BJ (cell line): ENCODE measurements around the gene CD1D. TPM values are rescaled to one million over a fixed set of nuclear protein-coding genes. Genes with fewer than 3 reads are reported as not detected.

Source experiments
- CTCF ChIA-PET: fragments of 350-600 bp; formaldehyde crosslinking; extraction: SDS; loops from one replicate; lab custom pipeline; 2021; ENCODE audit warnings: antibody characterized with exemption, inconsistent platforms; lab: Yijun Ruan, JAX
- POLR2A ChIA-PET: fragments of 300-600 bp; sonication (Branson Sonifier 250); formaldehyde crosslinking; extraction: SDS; loops from one replicate; lab custom pipeline; 2021; ENCODE audit warnings: antibody characterized with exemption; lab: Charles Lee
- DNase-seq: peaks from one replicate; pipeline ENCODE4 v3.0.0-alpha.2; 2011; ENCODE audit warnings: low read depth
- H3K27me3 ChIP-seq: 2 replicates; pipeline ENCODE4 v1.6.0; 2011; ENCODE audit warnings: low read length; ENCODE audit not compliant: control insufficient read depth, insufficient read depth
- H3K36me3 ChIP-seq: 2 replicates; pipeline ENCODE4 v1.5.1; 2011; ENCODE audit warnings: low read length; ENCODE audit not compliant: control insufficient read depth, insufficient read depth
- H3K4me3 ChIP-seq: 2 replicates; pipeline ENCODE4 v1.5.1; 2011; ENCODE audit warnings: low read depth, mild to moderate bottlenecking, control low read depth, low read length
- polyA plus RNA-seq: library from polyadenylated mRNA; depleted of rRNA; stranded (reverse); fragments of >200 nt; gene quantifications from 2 replicates; pipeline ENCODE4 v1.2.3, GENCODE V29; 2011
- TF ChIP-seq, protein P1 (sequence below): IDR thresholded peaks from 2 replicates; pipeline ENCODE4 v1.5.1; 2011; ENCODE audit warnings: low read depth, mild to moderate bottlenecking, control low read depth, inconsistent platforms, low read length, moderate library complexity; ENCODE audit not compliant: insufficient read depth

The CD1D gene
- polyA plus RNA-seq, 1 experiment: 0.12 TPM

- no peaks in the 10 kb centered on the region for H3K27me3 ChIP-seq
- DNase-seq: no peak
- POLR2A ChIA-PET: no interaction called here
- TF ChIP-seq, protein P1, sequence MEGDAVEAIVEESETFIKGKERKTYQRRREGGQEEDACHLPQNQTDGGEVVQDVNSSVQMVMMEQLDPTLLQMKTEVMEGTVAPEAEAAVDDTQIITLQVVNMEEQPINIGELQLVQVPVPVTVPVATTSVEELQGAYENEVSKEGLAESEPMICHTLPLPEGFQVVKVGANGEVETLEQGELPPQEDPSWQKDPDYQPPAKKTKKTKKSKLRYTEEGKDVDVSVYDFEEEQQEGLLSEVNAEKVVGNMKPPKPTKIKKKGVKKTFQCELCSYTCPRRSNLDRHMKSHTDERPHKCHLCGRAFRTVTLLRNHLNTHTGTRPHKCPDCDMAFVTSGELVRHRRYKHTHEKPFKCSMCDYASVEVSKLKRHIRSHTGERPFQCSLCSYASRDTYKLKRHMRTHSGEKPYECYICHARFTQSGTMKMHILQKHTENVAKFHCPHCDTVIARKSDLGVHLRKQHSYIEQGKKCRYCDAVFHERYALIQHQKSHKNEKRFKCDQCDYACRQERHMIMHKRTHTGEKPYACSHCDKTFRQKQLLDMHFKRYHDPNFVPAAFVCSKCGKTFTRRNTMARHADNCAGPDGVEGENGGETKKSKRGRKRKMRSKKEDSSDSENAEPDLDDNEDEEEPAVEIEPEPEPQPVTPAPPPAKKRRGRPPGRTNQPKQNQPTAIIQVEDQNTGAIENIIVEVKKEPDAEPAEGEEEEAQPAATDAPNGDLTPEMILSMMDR: no peak
- no peaks in the 10 kb centered on the region for H3K36me3 ChIP-seq
- no peak overlapping the region for H3K4me3 ChIP-seq
- CTCF ChIA-PET: interaction anchor here (1.2 kb wide), 1 partner anchor 183 kb away, joined by 3 read pairs; no protein-coding TSS in a partner anchor
Measured at GRCh38 chr1:158146739-158147138, 34.0 kb upstream of the CD1D start.

DNA sequence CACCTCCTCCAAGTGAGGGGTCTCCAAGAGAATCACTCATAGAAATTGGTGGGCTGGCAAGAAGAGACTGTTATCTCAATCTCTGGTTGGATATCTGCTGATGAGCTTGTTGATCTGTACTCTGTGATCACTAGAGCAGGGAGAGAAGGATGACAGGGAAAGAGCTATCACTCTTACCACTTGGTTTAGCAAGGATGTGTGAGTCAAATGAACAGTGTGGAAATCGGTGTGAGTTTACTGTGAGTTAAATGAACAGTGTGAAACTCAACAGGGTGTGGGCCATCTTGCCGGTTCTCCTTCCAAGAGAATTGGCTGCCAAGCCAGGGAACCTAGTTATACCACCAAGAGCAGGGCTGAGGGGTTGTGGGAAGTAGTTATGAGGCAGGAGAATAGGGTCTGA is 33.3 kb upstream of the CD1D start:
- CTCF ChIA-PET: interaction anchor here (1.2 kb wide), 1 partner anchor 183 kb away, joined by 3 read pairs; no protein-coding TSS in a partner anchor
- DNase-seq: no peak
- H3K36me3 ChIP-seq: no peaks in the 10 kb centered on the region
- TF ChIP-seq, protein P1: no peak
- no peaks in the 10 kb centered on the region for H3K27me3 ChIP-seq
- POLR2A ChIA-PET: no interaction called here
- H3K4me3 ChIP-seq: no peak overlapping the region

- ChIA-PET POLR2A (no interaction called here), CTCF (interaction anchor here (1.2 kb wide), 1 partner anchor 184 kb away, joined by 3 read pairs; no protein-coding TSS in a partner anchor)
- no peak for DNase-seq
- Histone ChIP-seq H3K27me3 (no peaks in the 10 kb centered on the region), H3K4me3 (no peak overlapping the region), H3K36me3 (no peaks in the 10 kb centered on the region)
- TF ChIP-seq, protein P1: no peak
Measured at GRCh38 chr1:158147869-158148268, 32.8 kb upstream of the CD1D start.

- ChIA-PET CTCF (no interaction called here), POLR2A (no interaction called here)
- Histone ChIP-seq H3K4me3 (no peak overlapping the region), H3K27me3 (no peaks in the 10 kb centered on the region), H3K36me3 (no peaks in the 10 kb centered on the region)
- no peak for DNase-seq
- TF ChIP-seq, protein P1: no peak
Measured at GRCh38 chr1:158148468-158148867, 32.2 kb upstream of the CD1D start.

DNA sequence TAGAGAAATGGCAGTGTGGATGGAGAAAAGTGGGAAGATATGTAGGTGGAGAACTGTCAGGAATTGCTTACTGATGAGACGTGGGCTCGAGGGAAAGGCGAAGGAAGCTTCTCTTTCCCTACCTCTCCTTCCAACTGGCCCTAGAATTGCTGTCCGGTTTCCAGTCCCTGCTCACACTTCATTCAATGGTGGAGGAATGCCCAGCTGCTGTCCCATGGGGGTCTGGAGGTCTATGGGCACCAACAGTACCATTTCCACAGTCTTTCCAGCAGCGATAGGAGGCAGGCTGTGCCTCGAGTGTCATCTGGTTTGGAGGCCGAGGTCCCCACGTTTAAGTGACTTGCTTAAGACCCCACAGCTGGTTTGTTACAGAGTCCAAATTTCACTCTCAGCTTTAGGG is 31.5 kb upstream of the CD1D start:
- Histone ChIP-seq H3K36me3 (no peaks in the 10 kb centered on the region), H3K27me3 (no peaks in the 10 kb centered on the region), H3K4me3 (peak overlapping the region; percentile 30)
- TF ChIP-seq, protein P1: no peak
- no peak for DNase-seq
- POLR2A ChIA-PET: no interaction called here
- CTCF ChIA-PET: interaction anchor here (0.9 to 1.1 kb wide), 2 partner anchors 13 to 55 kb away, joined by 3 read pairs; no protein-coding TSS in a partner anchor
